ENCODE results near the gene ANGPT4.

ANGPT4 gene, protein sequence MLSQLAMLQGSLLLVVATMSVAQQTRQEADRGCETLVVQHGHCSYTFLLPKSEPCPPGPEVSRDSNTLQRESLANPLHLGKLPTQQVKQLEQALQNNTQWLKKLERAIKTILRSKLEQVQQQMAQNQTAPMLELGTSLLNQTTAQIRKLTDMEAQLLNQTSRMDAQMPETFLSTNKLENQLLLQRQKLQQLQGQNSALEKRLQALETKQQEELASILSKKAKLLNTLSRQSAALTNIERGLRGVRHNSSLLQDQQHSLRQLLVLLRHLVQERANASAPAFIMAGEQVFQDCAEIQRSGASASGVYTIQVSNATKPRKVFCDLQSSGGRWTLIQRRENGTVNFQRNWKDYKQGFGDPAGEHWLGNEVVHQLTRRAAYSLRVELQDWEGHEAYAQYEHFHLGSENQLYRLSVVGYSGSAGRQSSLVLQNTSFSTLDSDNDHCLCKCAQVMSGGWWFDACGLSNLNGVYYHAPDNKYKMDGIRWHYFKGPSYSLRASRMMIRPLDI

DNA sequence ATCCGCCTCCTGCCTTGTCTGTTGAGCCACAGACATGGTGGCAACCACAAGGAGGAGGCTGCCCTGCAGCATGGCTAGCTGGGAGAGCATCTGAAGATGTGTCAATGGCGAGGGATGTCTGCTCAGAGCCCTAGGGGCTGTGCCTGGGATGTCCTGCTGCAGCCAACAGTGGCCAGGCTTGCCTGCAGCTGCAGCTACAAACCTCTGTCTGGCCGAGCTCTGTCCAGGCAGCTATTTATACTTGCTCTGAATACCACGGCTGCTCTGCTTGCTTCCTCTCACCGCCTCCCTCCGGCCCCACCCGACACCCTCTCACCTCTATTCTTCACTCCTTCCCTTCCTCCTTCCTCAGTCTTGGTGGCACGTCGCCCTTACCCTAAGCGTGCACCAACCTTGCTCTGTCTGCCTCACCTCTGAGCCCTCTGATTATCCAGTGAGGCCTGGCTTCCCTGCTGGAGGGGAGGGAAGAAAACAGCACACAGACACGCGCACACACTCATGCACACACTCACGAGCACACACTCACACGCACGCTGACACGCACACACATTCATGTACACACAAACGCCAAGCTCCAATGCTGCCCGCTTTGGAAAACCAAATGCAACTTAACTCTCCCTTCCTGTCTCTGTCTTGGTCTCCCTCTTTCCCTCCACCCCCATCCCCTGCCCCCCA is at the start of gene ANGPT4:
ANGPT4 (minus strand) TSS at position 210 of the 675 bp plus-strand sequence; CDS start at position 90, 120 bp downstream.
- in situ Hi-C loops (cut with HindIII; ENCODE audit: low pct_ligation_motif_present, low sequenced_read_pairs) = no loop called here
- DNase-seq = peak; percentile 7
- Histone ChIP-seq H3K27me3 (replicated peaks) (peaks cover 2% of the 10 kb centered on the region), H3K36me3 (replicated peaks) (no peaks in the 10 kb centered on the region), H3K27ac (no peak within 1 kb of the TSS), H3K4me3 (ENCODE audit: low read depth, low read length) (no peak within 1 kb of the TSS)
- TF ChIP-seq, protein P1, sequence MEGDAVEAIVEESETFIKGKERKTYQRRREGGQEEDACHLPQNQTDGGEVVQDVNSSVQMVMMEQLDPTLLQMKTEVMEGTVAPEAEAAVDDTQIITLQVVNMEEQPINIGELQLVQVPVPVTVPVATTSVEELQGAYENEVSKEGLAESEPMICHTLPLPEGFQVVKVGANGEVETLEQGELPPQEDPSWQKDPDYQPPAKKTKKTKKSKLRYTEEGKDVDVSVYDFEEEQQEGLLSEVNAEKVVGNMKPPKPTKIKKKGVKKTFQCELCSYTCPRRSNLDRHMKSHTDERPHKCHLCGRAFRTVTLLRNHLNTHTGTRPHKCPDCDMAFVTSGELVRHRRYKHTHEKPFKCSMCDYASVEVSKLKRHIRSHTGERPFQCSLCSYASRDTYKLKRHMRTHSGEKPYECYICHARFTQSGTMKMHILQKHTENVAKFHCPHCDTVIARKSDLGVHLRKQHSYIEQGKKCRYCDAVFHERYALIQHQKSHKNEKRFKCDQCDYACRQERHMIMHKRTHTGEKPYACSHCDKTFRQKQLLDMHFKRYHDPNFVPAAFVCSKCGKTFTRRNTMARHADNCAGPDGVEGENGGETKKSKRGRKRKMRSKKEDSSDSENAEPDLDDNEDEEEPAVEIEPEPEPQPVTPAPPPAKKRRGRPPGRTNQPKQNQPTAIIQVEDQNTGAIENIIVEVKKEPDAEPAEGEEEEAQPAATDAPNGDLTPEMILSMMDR (IDR thresholded peaks at IDR 0.05; ENCODE audit: low read depth, low read length, missing control alignments) = no peak

DNA sequence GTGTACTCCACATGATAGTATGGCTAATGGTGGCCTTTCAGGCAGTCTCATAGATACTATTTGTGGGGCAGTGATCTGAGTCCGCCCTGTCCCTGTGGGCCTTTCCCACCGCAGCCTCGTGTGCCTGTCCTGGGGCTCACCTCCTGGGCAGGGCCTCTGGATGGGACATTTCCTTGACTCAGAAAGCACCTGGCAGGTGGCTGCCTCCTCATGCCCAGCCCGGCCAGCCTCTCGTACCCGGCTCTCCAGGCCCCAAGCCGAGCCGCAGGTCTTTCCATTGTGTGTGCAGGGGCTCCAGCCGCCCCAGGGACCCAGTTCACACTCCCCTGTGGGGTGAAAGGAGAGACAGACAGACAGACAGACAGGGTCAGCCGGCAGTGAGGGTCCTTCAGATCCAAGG is 47.7 kb upstream of the ANGPT4 start:
- TF ChIP-seq, protein P1 (IDR thresholded peaks at IDR 0.05; ENCODE audit: low read depth, low read length, missing control alignments) = no peak
- no peak overlapping the region for H3K4me3 ChIP-seq (ENCODE audit: low read depth, low read length)

DNA sequence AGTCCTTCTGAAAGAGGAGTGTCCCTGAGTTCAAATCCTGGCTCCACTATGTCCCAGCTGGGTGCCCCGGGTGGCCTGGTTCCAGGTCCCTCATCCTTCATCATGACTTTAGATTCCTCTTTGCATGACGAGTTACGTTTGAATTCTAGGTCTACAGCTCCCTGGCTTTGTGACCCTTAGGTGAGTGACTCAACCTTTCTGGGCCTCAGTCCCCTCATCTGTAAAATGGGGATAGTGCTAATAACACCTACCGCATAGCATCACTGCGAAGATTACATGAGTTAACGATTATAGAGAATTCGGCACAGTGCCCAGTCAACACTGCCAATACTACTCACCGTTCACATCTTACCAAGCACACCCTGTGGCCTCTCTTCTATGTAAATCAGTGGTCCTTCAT is 46.5 kb upstream of the ANGPT4 start:
- TF ChIP-seq, protein P1 (IDR thresholded peaks at IDR 0.05; ENCODE audit: low read depth, low read length, missing control alignments) = no peak
- DNase-seq = no peak
- Histone ChIP-seq H3K27ac (no peak overlapping the region), H3K27me3 (replicated peaks) (no peaks in the 10 kb centered on the region), H3K4me3 (ENCODE audit: low read depth, low read length) (no peak overlapping the region), H3K36me3 (replicated peaks) (no peaks in the 10 kb centered on the region)
- in situ Hi-C loops (cut with HindIII; ENCODE audit: low pct_ligation_motif_present, low sequenced_read_pairs) = no loop called here

More for the DNA sequence above, 47.7 kb upstream of the ANGPT4 start:
- DNase-seq = no peak
- Histone ChIP-seq H3K27ac (no peak overlapping the region), H3K36me3 (replicated peaks) (no peaks in the 10 kb centered on the region), H3K27me3 (replicated peaks) (no peaks in the 10 kb centered on the region)
- in situ Hi-C loops (cut with HindIII; ENCODE audit: low pct_ligation_motif_present, low sequenced_read_pairs) = no loop called here

DNA sequence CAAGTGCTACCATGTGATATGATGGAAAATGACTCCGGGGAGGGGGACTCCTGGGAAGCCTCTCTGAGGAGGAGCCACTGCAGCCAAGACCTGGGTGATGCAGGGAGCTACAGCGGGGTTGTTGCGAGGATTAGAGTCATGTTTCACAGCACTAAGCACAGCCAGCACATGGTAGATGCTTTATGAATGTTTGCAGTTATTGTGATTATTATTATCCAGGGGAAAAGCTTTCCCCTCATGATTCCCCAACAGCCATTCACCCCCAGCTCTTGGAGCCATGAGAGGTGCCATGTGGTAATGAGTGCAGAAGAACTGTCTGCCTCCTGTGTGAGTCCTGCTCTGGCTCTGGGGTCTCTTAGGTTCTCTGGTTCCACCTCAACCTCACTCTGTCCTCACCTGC is 46.1 kb upstream of the ANGPT4 start:
- H3K4me3 ChIP-seq (ENCODE audit: low read depth, low read length) = no peak overlapping the region
- DNase-seq = no peak
- in situ Hi-C loops (cut with HindIII; ENCODE audit: low pct_ligation_motif_present, low sequenced_read_pairs) = no loop called here
- H3K36me3 ChIP-seq (replicated peaks) = no peaks in the 10 kb centered on the region
- H3K27me3 ChIP-seq (replicated peaks) = no peaks in the 10 kb centered on the region
- H3K27ac ChIP-seq = no peak overlapping the region
- TF ChIP-seq, protein P1 (IDR thresholded peaks at IDR 0.05; ENCODE audit: low read depth, low read length, missing control alignments) = no peak

DNA sequence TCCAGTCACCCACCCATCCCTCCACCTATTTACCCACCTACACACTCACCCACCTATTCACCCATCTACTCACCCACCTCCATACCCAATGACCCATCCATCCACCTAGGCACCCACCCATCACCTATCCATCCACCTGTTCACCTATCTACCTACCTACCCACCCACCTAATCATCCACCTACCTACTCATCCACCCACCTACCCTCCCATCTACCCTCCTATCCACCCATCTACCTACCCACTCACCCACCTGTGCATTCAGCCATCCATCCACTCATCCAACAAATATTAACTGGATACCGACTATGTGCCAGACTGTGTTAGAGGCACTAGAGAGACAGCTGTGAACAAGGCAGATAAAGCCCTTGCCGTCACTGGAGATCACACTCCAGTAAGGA is 45.6 kb upstream of the ANGPT4 start:
- TF ChIP-seq, protein P1 (IDR thresholded peaks at IDR 0.05; ENCODE audit: low read depth, low read length, missing control alignments) = no peak
- no peaks in the 10 kb centered on the region for H3K36me3 ChIP-seq (replicated peaks)
- DNase-seq = no peak
- in situ Hi-C loops (cut with HindIII; ENCODE audit: low pct_ligation_motif_present, low sequenced_read_pairs) = no loop called here
- no peak overlapping the region for H3K4me3 ChIP-seq (ENCODE audit: low read depth, low read length)
- no peak overlapping the region for H3K27ac ChIP-seq
- no peaks in the 10 kb centered on the region for H3K27me3 ChIP-seq (replicated peaks)
